Measurements from ENCODE around the gene NVL.

NVL gene

GRCh38 chr1:224282140-224282539, 47.8 kb downstream of the NVL start:
- DNase-seq (ENCODE audit: low spot score): no peak

DNA sequence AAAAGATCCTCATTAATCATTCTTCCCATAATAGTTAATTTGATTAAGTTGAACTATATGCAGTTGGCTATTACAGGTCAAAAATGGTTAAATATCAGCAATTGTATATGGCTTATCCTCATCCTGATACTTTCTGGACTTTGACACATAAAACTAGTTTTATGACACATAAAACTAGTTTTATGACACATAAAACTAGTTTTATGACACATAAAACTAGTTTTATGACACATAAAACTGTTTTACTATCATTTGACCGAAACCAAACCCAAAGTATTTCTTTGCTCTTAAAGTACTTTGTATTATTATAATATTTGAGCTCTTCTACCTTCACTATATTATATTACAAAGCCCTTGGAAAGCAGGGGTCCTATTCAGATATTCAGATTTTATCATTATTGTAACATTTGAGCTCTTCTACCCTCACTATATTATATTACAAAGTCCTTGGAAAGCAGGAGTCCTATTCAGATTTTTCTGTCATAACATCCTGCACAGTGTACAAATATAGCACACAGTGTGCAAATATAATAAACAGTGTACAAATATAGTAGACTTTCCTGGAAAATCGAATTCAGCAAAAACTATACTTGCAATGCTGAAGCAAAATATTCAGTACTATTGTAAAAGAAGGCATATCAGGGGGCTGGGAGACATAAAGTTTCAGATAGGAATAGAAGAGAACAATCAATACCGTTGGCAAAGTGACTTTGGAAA, 53.0 kb downstream of the NVL start:
- DNase-seq (ENCODE audit: low spot score): no peak

DNA sequence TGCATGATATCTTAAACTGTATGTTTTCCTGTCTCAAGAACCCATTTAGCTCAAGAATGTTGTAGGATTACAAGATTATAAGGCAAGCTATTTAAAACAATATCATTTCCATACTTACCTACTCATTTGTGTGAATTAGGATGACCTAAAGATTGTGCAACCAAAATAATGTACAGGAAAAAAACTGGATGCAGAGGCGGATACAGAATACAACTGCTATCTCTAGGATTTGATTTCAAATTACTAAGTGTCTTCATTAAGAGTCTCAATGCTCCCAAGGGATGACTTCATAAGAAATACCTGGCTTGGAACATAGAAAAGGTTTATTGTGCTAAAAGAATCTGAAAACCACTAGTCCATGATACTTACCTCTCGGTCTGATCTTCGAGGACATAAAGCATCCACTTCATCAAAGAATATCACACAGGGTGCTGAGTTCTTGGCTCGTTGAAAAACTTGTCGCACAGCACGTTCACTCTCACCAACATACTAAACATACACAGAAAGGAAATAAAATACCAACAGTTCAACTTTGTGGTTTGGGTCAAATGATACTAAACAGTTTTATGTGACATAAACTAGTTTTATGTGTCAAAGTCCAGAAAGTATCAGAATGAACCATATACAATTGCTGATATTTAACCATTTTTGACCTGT, 54.9 kb downstream of the NVL start:
- DNase-seq (ENCODE audit: low spot score): no peak

GRCh38 chr1:224273641-224274040, 56.3 kb downstream of the NVL start:
- no peak for DNase-seq (ENCODE audit: low spot score)

DNA sequence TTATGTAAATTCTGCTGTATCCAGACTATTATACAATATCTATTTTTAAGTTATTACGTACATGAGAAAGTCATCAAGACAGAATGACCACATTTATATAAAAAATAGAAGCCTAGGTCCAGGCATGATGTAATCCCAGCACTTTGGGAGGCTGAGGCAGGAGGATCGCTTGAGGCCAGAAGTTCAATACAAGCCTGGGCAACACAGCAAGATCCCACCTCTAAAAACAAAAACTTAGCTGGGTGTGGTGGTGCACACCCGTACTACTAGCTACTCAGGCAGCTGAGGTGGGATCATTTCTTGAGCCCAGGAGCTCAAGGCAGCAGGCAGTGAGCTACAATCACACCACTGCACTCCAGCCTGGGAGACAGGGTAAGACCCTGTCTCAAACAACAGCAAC, 58.9 kb downstream of the NVL start:
- no peak for DNase-seq (ENCODE audit: low spot score)

DNA sequence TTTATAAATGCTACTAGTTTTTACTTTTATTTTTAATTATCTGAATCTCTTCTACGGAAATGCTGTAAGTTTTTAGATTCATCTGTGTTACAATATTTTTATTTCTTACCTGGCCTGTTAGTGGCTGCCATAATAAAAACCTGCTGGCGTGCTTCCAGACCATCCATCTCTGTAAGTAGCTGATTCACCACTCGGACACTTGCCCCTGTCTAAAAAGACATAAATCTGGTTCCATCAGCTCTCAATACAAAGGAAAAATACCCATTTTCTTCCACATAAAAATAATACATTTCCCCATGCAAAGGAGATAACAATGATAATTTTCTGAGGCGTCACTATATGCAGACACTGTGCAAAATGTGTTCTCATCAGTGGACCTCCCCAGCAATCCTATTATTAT, 62.0 kb downstream of the NVL start:
- DNase-seq (ENCODE audit: low spot score): no peak

- peak; percentile 30 for DNase-seq (ENCODE audit: low spot score)
Measured at GRCh38 chr1:224266915-224267856, 62.8 kb downstream of the NVL start.

DNA sequence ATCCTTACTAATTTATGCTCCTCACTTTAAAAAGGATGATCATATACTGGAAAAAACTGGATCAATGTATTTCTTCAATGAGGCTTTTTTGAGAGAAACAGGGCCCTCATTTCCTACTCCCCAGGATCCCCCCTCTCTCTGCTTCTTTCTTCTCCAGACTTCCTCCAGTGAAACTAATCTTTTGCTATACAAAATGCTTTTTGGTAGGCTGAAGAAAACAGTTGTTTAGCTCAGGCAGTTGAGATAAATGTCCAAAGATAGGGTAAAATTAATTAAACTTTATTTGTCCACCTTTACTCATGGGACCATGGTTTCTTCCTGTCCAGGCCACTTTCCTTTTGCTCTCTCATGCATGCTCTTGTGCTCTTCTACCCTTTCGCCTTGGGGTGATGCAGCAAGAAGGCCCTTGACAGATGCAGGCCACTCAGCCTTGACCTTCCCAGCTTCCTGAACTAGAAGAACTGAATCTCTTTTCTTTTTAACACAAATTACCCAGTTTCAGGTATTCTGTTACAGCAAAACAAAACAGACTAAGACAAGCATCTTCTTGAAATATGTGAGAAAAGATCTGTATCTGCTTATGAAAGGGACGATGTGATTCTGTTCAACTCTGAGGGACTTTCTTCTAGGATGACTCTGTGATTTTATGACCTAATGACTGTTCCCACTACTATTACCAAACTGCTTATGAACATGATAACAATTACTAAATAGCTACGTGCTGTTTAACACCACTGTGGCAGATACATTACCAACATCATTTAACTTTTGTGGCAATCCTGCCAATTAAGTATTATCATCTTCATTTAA, 63.7 kb downstream of the NVL start:
- DNase-seq (ENCODE audit: low spot score): no peak

GRCh38 chr1:224264321-224264720, 65.7 kb downstream of the NVL start:
- no peak for DNase-seq (ENCODE audit: low spot score)

- no peak for DNase-seq (ENCODE audit: low spot score)
Measured at GRCh38 chr1:224262373-224263054, 67.5 kb downstream of the NVL start.

DNA sequence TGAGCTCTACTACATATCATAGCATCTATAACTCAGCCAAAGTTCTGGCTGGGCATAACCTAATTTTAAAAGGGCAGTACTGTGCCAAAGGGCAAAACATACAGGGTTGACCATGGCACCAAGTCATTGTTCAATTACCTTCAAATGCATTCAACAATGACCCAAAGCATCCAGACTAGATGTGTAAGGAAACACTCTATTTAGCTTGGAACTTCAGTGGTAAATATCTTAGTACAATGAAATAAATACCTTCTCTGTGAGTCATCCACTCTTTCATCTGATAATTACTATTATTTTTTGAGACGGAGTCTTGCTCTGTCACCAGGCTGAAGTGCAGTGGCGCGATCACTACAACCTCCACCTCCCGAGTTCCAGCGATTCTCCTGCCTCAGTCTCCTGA, 70.0 kb downstream of the NVL start:
- peak; percentile 79 for DNase-seq (ENCODE audit: low spot score)

- no peak for DNase-seq (ENCODE audit: low spot score)
Measured at GRCh38 chr1:224258351-224258750, 71.6 kb downstream of the NVL start.

DNA sequence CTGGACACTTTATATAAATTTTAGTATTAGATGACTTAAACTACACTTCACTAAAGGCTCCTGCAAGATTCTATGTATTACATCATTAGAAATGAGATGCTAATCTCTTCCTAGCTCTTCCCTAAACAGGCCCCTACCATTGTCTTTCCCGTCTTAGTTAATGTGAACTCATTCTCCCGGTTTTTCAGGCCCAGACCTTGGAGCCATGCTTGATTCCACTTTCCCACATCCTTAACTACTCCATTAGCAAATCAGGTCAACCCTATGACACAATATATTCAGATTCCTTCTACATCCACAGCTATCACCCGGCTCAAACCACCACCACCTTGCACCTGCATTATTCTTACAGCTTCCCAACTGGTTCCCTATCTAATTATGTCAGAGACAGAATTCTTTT, 73.3 kb downstream of the NVL start:
- no peak for DNase-seq (ENCODE audit: low spot score)

DNA sequence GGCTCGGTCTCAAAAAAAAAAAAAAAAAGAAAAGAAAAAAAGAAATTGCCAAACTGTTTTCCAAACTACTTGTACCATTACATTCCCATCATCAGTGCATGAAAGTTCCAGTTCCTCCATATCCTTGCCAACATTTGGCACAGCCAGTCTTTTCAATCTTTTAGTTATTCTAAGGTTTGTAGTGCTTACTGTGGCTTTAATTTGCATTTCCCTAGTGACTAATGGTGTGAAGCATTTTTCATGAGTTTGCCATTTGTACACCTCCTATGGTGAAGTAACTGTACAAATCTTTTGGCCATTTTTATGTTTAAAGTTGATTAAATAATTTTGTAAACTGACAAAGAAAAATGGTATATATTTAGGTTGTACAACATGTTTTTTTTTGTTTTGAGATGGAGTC, 76.3 kb downstream of the NVL start:
- DNase-seq (ENCODE audit: low spot score): no peak

DNA sequence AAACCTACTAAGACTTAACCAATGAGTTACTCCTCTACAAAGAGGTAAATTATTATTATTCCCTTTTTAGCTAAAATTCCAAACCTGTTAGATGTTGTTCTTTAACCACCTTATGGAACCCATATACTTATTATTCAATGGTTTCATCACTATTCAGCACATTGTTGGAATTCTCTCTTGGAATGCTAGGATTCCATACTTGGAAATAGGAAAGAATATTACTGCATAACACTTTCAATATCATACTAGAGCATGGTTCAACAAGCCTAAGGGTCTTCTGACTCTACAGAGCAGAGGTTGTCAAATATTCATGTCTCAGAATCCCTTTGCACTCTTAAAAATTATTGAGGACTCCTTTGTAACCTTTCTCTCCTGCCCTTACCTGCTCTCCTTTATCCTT, 77.5 kb downstream of the NVL start:
- DNase-seq (ENCODE audit: low spot score): no peak

DNA sequence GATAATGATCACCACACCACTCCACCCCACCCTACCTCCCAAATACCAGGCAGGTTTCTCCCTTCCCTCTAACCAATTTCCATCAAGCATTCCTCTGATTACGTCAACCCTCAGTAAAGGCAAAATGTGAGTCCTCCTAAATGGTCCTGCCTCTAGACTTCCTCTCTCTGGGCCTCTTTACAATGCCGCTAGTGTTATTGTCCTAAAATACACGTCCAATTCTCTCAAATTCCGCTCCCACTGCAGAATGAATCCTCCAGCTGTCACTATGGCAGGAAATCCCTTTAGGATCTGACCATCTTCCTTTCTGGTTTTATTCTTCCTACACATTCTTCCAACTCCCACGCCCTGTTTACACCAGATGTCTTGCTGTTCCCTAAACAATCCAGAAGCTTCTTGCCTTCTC, 78.2 kb downstream of the NVL start:
- peak; percentile 69 for DNase-seq (ENCODE audit: low spot score)

GRCh38 chr1:224245188-224245587, 84.8 kb downstream of the NVL start:
- DNase-seq (ENCODE audit: low spot score): peak; percentile 93

GRCh38 chr1:224238756-224239155, 91.2 kb downstream of the NVL start:
- DNase-seq (ENCODE audit: low spot score): no peak

GRCh38 chr1:224238212-224238611, 91.8 kb downstream of the NVL start:
- no peak for DNase-seq (ENCODE audit: low spot score)

DNA sequence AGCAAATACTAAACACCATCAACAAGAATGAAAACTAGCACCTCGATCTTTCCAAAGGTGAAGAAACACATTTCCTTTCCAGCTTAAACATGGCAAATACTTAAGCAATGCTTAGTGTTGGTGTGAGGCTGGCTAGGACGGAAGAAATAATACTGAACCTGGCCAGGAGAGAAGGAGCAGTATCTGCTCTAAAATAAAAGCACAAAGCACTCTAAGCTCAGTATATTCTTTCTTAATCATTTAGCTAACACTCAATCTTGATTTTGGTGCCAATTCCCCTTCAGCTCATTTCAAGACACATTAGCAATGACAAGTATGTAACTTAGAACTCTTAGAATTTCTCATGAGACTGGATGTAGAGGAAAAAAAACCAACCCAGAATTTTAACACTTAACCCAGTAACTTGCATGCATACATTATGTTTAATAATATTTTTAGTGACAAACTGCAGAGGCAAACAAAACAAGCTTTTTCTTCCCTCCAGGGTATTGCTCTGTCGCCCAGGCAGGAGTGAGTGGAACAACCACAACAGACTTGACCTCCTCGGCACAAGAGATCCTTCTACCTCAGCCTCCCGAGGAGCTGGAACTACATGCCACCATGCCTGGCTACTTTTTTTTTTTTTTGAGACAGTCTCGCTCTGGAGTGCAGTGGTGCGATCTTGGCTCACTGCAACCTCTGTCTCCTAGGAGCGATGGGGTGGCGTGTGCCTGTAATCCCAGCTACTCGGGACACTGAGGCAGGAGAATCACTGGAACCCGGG, 92.7 kb downstream of the NVL start:
- no peak for DNase-seq (ENCODE audit: low spot score)

Measured in kidney capillary endothelial cell (primary cell).